NCI-H1694 treated with DMSO at 0.1 percent for 48 hours (cell line): ENCODE measurements around the gene FXYD3.

Experiments used
- DNase-seq: peaks from one replicate; lab custom pipeline; 2025; lab: John Stamatoyannopoulos, UW

The FXYD3 gene

GRCh38 chr19:35106898-35107541, 8.6 kb upstream of the FXYD3 start:
- no peak for DNase-seq

- no peak for DNase-seq
These were observed 8.1 kb upstream of the FXYD3 start for GRCh38 chr19:35107545-35107944.

GRCh38 chr19:35108730-35109129, 6.9 kb upstream of the FXYD3 start:
- DNase-seq = no peak

- DNase-seq = no peak
These were observed 6.1 kb upstream of the FXYD3 start for GRCh38 chr19:35109395-35110112.

- DNase-seq = no peak
These were observed 4.6 kb upstream of the FXYD3 start for GRCh38 chr19:35110974-35111373.

GRCh38 chr19:35112995-35113688, 2.5 kb upstream of the FXYD3 start:
- no peak for DNase-seq

- peak; percentile 66 for DNase-seq
These were observed 1.1 kb upstream of the FXYD3 start for GRCh38 chr19:35114353-35115176.

GRCh38 chr19:35116072-35116801, 614 bp downstream of the FXYD3 start:
- DNase-seq = no peak

GRCh38 chr19:35117116-35117515, 1.5 kb downstream of the FXYD3 start:
- DNase-seq = peak; percentile 74

GRCh38 chr19:35117799-35118198, 2.2 kb downstream of the FXYD3 start:
- DNase-seq = no peak

- no peak for DNase-seq
These were observed 2.8 kb downstream of the FXYD3 start for GRCh38 chr19:35118268-35119020.

GRCh38 chr19:35119091-35119490, 3.5 kb downstream of the FXYD3 start:
- DNase-seq = no peak

GRCh38 chr19:35119578-35120155, 4.0 kb downstream of the FXYD3 start:
- no peak for DNase-seq

GRCh38 chr19:35120492-35120891, 4.9 kb downstream of the FXYD3 start:
- peak; percentile 36 for DNase-seq

GRCh38 chr19:35120898-35121297, 5.3 kb downstream of the FXYD3 start:
- no peak for DNase-seq

- no peak for DNase-seq
These were observed 7.3 kb downstream of the FXYD3 start for GRCh38 chr19:35122687-35123551.

GRCh38 chr19:35123573-35123972, 8.0 kb downstream of the FXYD3 start:
- peak; percentile 39 for DNase-seq

- DNase-seq = peak; percentile 90
These were observed 8.8 kb downstream of the FXYD3 start for GRCh38 chr19:35124098-35125060.
